SK-N-MC (cell line): ENCODE results near the gene MYADML2.

Experiments
- EZH2 ChIP-seq: fragments of 200-600 bp; sonication (generic); IDR thresholded peaks from one replicate; pipeline ENCODE4 v1.6.1; 2017; ENCODE audit warnings: antibody characterized with exemption
- POLR2AphosphoS5 ChIP-seq: IDR thresholded peaks from 2 replicates; pipeline ENCODE4 v1.6.1; 2012; ENCODE audit warnings: mild to moderate bottlenecking, low read depth, low read length, borderline replicate concordance

- TF ChIP-seq POLR2AphosphoS5 (no peak), EZH2 (no peak)
These were observed 40.2 kb upstream of the MYADML2 start for GRCh38 chr17:81987161-81987770.
